ENCODE data around the gene OR5K4.

GRCh38 chr3:98359993-98360675 is 6.5 kb downstream of the OR5K4 start:
- TF ChIP-seq REST (IDR thresholded peaks at IDR 0.05; ENCODE audit: unreplicated experiment), result no peak
- TF ChIP-seq CTCF (conservative IDR thresholded peaks at IDR 0.05; ENCODE audit: low read depth in 2 of 2), result peak; percentile 29 to 61; a peak in 3 of 4 replicates
- TF ChIP-seq NANOG (IDR thresholded peaks at IDR 0.05; ENCODE audit: borderline replicate concordance), result no peak
- TF ChIP-seq EZH2 (IDR thresholded peaks at IDR 0.05; ENCODE audit: low read depth, unreplicated experiment), result no peak
- no peak for TF ChIP-seq POLR2AphosphoS5 (IDR thresholded peaks at IDR 0.05; ENCODE audit: low read depth)
- TF ChIP-seq EZH2phosphoT487 (IDR thresholded peaks at IDR 0.05; ENCODE audit: unreplicated experiment), result no peak
- no peak for TF ChIP-seq ETS1 (IDR thresholded peaks at IDR 0.05)
- TF ChIP-seq JUNB (IDR thresholded peaks at IDR 0.05; ENCODE audit: unreplicated experiment), result no peak
- no peak for TF ChIP-seq CREB1 (CRISPR knock-in tag; IDR thresholded peaks at IDR 0.05; ENCODE audit: low read depth)
- TF ChIP-seq ZNF331 (CRISPR knock-in tag; IDR thresholded peaks at IDR 0.05; ENCODE audit: low read depth), result no peak
- TF ChIP-seq, protein P1, sequence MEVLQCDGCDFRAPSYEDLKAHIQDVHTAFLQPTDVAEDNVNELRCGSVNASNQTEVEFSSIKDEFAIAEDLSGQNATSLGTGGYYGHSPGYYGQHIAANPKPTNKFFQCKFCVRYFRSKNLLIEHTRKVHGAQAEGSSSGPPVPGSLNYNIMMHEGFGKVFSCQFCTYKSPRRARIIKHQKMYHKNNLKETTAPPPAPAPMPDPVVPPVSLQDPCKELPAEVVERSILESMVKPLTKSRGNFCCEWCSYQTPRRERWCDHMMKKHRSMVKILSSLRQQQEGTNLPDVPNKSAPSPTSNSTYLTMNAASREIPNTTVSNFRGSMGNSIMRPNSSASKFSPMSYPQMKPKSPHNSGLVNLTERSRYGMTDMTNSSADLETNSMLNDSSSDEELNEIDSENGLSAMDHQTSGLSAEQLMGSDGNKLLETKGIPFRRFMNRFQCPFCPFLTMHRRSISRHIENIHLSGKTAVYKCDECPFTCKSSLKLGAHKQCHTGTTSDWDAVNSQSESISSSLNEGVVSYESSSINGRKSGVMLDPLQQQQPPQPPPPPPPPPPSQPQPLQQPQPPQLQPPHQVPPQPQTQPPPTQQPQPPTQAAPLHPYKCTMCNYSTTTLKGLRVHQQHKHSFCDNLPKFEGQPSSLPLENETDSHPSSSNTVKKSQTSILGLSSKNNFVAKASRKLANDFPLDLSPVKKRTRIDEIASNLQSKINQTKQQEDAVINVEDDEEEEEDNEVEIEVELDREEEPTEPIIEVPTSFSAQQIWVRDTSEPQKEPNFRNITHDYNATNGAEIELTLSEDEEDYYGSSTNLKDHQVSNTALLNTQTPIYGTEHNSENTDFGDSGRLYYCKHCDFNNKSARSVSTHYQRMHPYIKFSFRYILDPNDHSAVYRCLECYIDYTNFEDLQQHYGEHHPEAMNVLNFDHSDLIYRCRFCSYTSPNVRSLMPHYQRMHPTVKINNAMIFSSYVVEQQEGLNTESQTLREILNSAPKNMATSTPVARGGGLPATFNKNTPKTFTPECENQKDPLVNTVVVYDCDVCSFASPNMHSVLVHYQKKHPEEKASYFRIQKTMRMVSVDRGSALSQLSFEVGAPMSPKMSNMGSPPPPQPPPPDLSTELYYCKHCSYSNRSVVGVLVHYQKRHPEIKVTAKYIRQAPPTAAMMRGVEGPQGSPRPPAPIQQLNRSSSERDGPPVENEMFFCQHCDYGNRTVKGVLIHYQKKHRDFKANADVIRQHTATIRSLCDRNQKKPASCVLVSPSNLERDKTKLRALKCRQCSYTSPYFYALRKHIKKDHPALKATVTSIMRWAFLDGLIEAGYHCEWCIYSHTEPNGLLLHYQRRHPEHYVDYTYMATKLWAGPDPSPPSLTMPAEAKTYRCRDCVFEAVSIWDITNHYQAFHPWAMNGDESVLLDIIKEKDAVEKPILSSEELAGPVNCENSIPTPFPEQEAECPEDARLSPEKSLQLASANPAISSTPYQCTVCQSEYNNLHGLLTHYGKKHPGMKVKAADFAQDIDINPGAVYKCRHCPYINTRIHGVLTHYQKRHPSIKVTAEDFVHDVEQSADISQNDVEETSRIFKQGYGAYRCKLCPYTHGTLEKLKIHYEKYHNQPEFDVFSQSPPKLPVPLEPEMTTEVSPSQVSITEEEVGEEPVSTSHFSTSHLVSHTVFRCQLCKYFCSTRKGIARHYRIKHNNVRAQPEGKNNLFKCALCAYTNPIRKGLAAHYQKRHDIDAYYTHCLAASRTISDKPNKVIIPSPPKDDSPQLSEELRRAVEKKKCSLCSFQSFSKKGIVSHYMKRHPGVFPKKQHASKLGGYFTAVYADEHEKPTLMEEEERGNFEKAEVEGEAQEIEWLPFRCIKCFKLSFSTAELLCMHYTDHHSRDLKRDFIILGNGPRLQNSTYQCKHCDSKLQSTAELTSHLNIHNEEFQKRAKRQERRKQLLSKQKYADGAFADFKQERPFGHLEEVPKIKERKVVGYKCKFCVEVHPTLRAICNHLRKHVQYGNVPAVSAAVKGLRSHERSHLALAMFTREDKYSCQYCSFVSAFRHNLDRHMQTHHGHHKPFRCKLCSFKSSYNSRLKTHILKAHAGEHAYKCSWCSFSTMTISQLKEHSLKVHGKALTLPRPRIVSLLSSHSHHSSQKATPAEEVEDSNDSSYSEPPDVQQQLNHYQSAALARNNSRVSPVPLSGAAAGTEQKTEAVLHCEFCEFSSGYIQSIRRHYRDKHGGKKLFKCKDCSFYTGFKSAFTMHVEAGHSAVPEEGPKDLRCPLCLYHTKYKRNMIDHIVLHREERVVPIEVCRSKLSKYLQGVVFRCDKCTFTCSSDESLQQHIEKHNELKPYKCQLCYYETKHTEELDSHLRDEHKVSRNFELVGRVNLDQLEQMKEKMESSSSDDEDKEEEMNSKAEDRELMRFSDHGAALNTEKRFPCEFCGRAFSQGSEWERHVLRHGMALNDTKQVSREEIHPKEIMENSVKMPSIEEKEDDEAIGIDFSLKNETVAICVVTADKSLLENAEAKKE (CRISPR knock-in tag; IDR thresholded peaks at IDR 0.05), result no peak
